SK-MEL-5 (cell line): ENCODE data around the gene ATRNL1. TPM values are rescaled to one million over a fixed set of nuclear protein-coding genes. Genes with fewer than 3 reads are reported as not detected.

Source experiments
- DNase-seq: peaks from one replicate; pipeline ENCODE4 v3.0.0-alpha.2; 2016; ENCODE audit warnings: low read depth, low spot score
- in situ Hi-C: cut with HindIII; loops from 2 replicates; pipeline ENCODE4 v1.10.0; 2016; ENCODE audit warnings: low sequenced_read_pairs, high pct_unique_total_duplicates, low pct_unique_long_range_greater_than_20kb
- polyA plus RNA-seq, 2 experiments: library from polyadenylated mRNA; depleted of rRNA; stranded (reverse); fragments of >200 nt; gene quantifications; 2 replicates each; pipeline ENCODE4 v1.2.3, GENCODE V29; 2015
- total RNA-seq: library from RNA; depleted of rRNA; stranded (reverse); fragments of >200 nt; shearing (Covaris generic); gene quantifications from 2 replicates; pipeline ENCODE4 v1.2.3, GENCODE V29; 2014; rRNA removed

The ATRNL1 gene
- 41.9 and 43.6 TPM in 2 replicates for total RNA-seq
- polyA plus RNA-seq (2015; cell fraction: cytosol; rRNA removed) = 16.3 and 26.0 TPM in 2 replicates
- polyA plus RNA-seq (2015; cell fraction: nucleus; rRNA removed) = 8.7 and 14.7 TPM in 2 replicates

GRCh38 chr10:115093286-115093775 is at the start of gene ATRNL1:
ATRNL1 (plus strand) TSS chr10:115093365; CDS start chr10:115093751, 386 bp downstream.
- peak; percentile 48 for DNase-seq
- in situ Hi-C loops = no loop called here

- DNase-seq = no peak
- in situ Hi-C loops = no loop called here
These were observed 49.4 kb upstream of the ATRNL1 start for GRCh38 chr10:115043719-115044118.

- in situ Hi-C loops = no loop called here
- DNase-seq = no peak
These were observed 48.3 kb upstream of the ATRNL1 start for GRCh38 chr10:115044891-115045290.

GRCh38 chr10:115045499-115045898 is 47.7 kb upstream of the ATRNL1 start:
- DNase-seq = no peak
- in situ Hi-C loops = no loop called here

- DNase-seq = no peak
- in situ Hi-C loops = no loop called here
These were observed 46.4 kb upstream of the ATRNL1 start for GRCh38 chr10:115046686-115047236.

GRCh38 chr10:115047705-115048104 is 45.5 kb upstream of the ATRNL1 start:
- in situ Hi-C loops = no loop called here
- DNase-seq = no peak

GRCh38 chr10:115049318-115049717 is 43.8 kb upstream of the ATRNL1 start:
- in situ Hi-C loops = no loop called here
- no peak for DNase-seq

GRCh38 chr10:115049960-115050359 is 43.2 kb upstream of the ATRNL1 start:
- no peak for DNase-seq
- in situ Hi-C loops = no loop called here

- DNase-seq = no peak
- in situ Hi-C loops = no loop called here
These were observed 42.7 kb upstream of the ATRNL1 start for GRCh38 chr10:115050375-115051010.

- in situ Hi-C loops = no loop called here
- DNase-seq = no peak
These were observed 41.9 kb upstream of the ATRNL1 start for GRCh38 chr10:115051216-115051615.

- in situ Hi-C loops = no loop called here
- DNase-seq = no peak
These were observed 40.9 kb upstream of the ATRNL1 start for GRCh38 chr10:115052226-115052625.

GRCh38 chr10:115052728-115053127 is 40.4 kb upstream of the ATRNL1 start:
- in situ Hi-C loops = no loop called here
- DNase-seq = no peak

- no peak for DNase-seq
- in situ Hi-C loops = no loop called here
These were observed 37.0 kb upstream of the ATRNL1 start for GRCh38 chr10:115056186-115056585.

GRCh38 chr10:115059301-115059898 is 33.8 kb upstream of the ATRNL1 start:
- in situ Hi-C loops = no loop called here
- no peak for DNase-seq

GRCh38 chr10:115063701-115064658 is 29.2 kb upstream of the ATRNL1 start:
- no peak for DNase-seq
- in situ Hi-C loops = no loop called here

- DNase-seq = no peak
- in situ Hi-C loops = no loop called here
These were observed 27.4 kb upstream of the ATRNL1 start for GRCh38 chr10:115065801-115066200.

GRCh38 chr10:115066528-115066927 is 26.6 kb upstream of the ATRNL1 start:
- in situ Hi-C loops = no loop called here
- no peak for DNase-seq

- peak; percentile 61 for DNase-seq
- in situ Hi-C loops = no loop called here
These were observed 19.4 kb upstream of the ATRNL1 start for GRCh38 chr10:115073796-115074195.
